Fibroblast of the conjunctiva (primary cell): ENCODE data around the gene IP6K1.
"Not testable (repeated sequence)": the region's sequence is repeated elsewhere in the genome, so short reads cannot be mapped to it uniquely, and the experiment has no call there.

Experiments
- DNase-seq: peaks from one replicate; pipeline ENCODE4 v3.0.0-alpha.2; 2010; ENCODE audit warnings: low read depth

The IP6K1 gene

GRCh38 chr3:49711489-49711888 lies 74.9 kb downstream of the IP6K1 start:
- no peak for DNase-seq

- DNase-seq, result no peak
Measured at GRCh38 chr3:49709852-49710251, 76.5 kb downstream of the IP6K1 start.

GRCh38 chr3:49707113-49707480 lies 79.2 kb downstream of the IP6K1 start:
- no peak for DNase-seq

- no peak for DNase-seq
Measured at GRCh38 chr3:49706456-49707112, 79.8 kb downstream of the IP6K1 start.

GRCh38 chr3:49705390-49705960 lies 80.9 kb downstream of the IP6K1 start:
- no peak for DNase-seq

GRCh38 chr3:49704629-49705028 lies 81.7 kb downstream of the IP6K1 start:
- DNase-seq, result no peak

GRCh38 chr3:49703956-49704355 lies 82.4 kb downstream of the IP6K1 start:
- no peak for DNase-seq

- peak; percentile 41 for DNase-seq
Measured at GRCh38 chr3:49703443-49703927, 82.9 kb downstream of the IP6K1 start.

- no peak for DNase-seq
Measured at GRCh38 chr3:49702672-49703071, 83.7 kb downstream of the IP6K1 start.

GRCh38 chr3:49701388-49702077 lies 84.8 kb downstream of the IP6K1 start:
- no peak for DNase-seq

- no peak for DNase-seq
Measured at GRCh38 chr3:49700453-49701128, 85.8 kb downstream of the IP6K1 start.

- DNase-seq, result no peak
Measured at GRCh38 chr3:49700014-49700413, 86.3 kb downstream of the IP6K1 start.

- no peak for DNase-seq
Measured at GRCh38 chr3:49699281-49699979, 86.9 kb downstream of the IP6K1 start.

- not testable (repeated sequence) for DNase-seq
Measured at GRCh38 chr3:49695350-49696015, 90.9 kb downstream of the IP6K1 start.

- DNase-seq, result not testable (repeated sequence)
Measured at GRCh38 chr3:49694409-49695070, 91.8 kb downstream of the IP6K1 start.

- DNase-seq, result not testable (repeated sequence)
Measured at GRCh38 chr3:49691481-49691880, 94.9 kb downstream of the IP6K1 start.

GRCh38 chr3:49690856-49691255 lies 95.5 kb downstream of the IP6K1 start:
- not testable (repeated sequence) for DNase-seq

GRCh38 chr3:49689908-49690624 lies 96.3 kb downstream of the IP6K1 start:
- not testable (repeated sequence) for DNase-seq

GRCh38 chr3:49689046-49689907 lies 97.1 kb downstream of the IP6K1 start, which contains the start of the genes MST1 and RNF123:
Gene MST1, minus strand, starts transcription at chr3:49689474. Its CDS starts 783 bp downstream, at chr3:49688691.
Gene RNF123, plus strand, starts transcription at chr3:49689557. Its CDS starts 1,609 bp downstream, at chr3:49691166.
- DNase-seq, result peak; percentile 75
